WI38 (cell line): Measurements from ENCODE around the gene LRBA.

Experiments
- H3K4me3 ChIP-seq: 2 replicates; pipeline ENCODE4 v1.5.1; 2011; ENCODE audit warnings: low read depth, mild to moderate bottlenecking, control low read depth, low read length
- TF ChIP-seq, protein P1 (sequence below): IDR thresholded peaks from 2 replicates; pipeline ENCODE4 v1.5.1; 2012; ENCODE audit warnings: low read depth, mild to moderate bottlenecking, control low read depth, low read length

The LRBA gene

DNA sequence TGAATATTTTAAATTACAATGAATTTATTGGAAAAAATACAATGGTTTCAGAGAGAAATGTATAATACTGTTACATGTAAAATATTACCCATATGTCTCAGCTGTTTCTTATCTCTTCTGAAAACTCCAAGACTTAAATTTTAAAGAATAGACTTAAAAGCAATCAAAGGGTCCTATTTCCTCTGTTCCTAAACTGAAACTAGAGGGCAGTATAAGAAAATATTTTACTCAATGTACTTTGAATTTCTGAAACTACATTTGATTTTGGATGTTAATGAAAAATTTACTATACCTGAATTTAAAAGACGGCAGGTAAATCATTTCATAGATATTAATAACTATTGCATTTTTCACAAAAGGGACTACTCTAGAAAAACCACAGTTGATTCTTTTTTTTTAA lies 200.2 kb downstream of the LRBA start:
- TF ChIP-seq, protein P1, sequence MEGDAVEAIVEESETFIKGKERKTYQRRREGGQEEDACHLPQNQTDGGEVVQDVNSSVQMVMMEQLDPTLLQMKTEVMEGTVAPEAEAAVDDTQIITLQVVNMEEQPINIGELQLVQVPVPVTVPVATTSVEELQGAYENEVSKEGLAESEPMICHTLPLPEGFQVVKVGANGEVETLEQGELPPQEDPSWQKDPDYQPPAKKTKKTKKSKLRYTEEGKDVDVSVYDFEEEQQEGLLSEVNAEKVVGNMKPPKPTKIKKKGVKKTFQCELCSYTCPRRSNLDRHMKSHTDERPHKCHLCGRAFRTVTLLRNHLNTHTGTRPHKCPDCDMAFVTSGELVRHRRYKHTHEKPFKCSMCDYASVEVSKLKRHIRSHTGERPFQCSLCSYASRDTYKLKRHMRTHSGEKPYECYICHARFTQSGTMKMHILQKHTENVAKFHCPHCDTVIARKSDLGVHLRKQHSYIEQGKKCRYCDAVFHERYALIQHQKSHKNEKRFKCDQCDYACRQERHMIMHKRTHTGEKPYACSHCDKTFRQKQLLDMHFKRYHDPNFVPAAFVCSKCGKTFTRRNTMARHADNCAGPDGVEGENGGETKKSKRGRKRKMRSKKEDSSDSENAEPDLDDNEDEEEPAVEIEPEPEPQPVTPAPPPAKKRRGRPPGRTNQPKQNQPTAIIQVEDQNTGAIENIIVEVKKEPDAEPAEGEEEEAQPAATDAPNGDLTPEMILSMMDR: no peak
- no peak overlapping the region for H3K4me3 ChIP-seq

DNA sequence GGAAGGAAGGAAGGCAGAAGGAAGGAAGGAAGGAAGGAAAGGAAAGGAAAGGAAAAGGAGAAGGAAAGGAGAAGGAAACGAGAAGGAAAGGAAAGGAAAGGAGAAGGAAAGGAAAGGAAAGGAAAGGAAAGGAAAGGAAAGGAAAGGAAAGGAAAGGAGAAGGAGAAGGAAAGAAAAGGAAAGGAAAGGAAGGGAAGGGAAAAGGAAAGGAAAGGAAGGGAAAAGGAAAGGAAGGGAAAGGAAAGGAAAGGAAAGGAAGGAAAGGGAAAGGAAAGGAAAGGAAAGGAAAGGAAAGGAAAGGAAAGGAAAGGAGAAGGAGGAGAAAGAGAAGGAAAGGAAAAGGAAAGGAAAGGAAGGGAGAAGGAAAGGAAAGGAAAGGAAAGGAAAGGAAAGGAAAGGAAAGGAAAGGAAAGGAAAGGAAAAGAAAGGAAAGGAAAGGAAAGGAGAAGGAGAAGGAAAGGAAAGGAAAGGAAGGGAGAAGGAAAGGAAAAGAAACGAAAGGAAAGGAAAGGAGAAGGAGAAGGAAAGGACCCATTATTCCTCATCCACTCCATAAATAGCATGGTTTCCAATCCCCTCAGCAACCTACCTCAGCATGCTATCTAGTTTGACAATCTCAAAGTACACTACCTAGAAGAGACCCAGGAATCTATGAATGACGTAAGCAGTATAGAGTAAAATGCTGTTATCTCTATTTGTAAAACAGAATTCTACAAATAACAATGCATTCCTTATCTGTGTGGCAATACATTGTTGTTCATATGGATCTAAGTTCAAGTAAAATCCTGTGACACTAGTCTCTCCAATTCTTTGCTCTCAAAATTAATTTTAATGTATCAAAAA lies 209.7 kb downstream of the LRBA start:
- TF ChIP-seq, protein P1: no peak
- H3K4me3 ChIP-seq: no peak overlapping the region

DNA sequence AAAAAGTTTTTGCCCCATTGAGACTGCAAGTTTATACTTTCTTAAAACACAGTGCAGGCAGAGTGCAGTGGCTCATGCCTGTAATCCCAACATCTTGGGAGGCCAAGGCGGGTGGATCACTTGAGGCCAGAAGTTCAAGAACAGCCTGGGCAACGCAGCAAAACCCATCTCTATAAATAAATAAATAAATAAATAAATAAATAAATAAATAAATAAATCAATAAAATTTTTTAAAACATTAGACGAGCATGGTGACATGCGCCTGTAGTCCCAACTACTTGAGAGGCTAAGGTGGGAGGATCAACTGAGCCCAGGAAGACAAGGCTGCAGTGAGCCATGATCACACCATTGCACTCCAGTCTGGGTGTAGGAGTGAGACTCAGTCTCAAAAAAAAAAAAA lies 213.3 kb downstream of the LRBA start:
- no peak overlapping the region for H3K4me3 ChIP-seq
- TF ChIP-seq, protein P1: no peak

DNA sequence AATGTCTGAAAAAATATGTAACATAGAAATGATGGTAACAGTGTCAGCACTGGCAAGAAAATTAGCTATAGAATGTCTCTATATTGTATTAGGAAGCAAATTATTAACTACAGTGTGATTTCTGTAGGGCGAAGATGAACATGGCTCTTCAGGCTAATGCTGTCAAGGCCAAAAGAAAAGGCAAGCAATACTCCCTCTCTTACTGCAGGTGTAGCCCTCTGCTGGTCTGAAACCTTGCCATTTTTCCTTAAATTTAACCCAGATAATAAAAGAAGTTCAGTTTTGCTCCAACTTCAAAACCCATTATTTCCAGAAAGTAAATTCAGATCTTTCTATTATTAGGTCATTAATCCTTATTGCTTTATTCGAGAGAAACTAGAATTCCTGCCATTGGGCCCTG lies 215.9 kb downstream of the LRBA start:
- H3K4me3 ChIP-seq: no peak overlapping the region
- TF ChIP-seq, protein P1: no peak

DNA sequence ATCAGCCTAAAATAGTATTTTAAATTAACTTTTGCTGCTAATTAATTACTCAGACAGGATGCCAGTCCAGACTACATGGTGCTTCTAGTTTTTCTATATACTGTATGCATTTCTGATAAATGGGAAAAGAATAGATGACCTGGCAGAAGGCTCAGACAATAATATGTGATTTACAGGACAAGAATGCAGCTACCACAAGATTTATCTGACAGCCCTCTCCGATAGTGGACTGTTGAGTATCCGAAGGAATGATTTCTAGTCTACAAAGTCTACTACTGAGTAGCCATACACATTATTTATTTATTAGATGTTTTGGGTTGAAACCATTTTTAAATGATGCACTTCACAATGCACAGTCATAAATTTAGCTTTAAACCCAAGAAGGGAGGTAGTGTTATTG lies 220.4 kb downstream of the LRBA start:
- TF ChIP-seq, protein P1: no peak

DNA sequence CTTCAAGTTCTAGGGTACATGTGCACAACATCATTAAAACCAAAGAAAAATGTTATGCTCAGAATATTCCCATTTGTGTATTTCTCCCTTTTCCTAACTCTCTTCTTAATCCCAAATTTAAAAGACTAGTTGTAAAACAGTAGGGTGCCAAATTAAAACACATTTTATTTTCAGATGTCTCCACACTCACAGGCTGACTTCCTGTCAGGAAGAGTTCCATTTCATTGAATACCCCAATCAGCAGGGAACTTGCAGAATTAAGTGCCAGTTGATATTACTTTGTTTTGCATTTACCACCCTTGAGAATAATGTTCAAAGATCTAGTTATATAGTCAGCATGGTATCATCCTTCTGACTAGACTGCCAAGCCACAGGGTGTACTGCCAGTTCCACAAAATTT lies 225.2 kb downstream of the LRBA start:
- no peak overlapping the region for H3K4me3 ChIP-seq
- TF ChIP-seq, protein P1: no peak

More for the DNA sequence above, 220.4 kb downstream of the LRBA start:
- H3K4me3 ChIP-seq: no peak overlapping the region

DNA sequence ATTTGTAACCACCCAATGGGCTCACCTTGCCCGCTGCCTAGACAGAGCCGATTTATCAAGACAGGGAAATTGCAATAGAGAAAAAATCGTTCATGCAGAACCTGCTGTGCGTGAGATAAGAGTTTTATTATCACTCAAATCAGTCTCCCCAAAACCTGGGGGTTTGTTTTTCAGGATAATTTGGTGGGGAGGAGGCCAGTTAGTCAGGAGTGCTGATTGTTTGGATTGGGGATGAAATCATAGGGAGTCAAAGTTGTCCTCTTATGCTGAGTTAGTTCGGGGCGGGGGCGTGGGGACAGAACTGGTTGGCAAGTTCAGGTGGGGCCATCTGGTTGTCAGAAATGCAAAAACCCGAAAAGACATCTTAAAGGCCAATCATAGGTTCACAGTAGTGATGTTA lies 230.1 kb downstream of the LRBA start:
- TF ChIP-seq, protein P1: no peak
- H3K4me3 ChIP-seq: no peak overlapping the region
